Stimulated activated naive CD4-positive, alpha-beta T cell treated with Interleukin-2 at 50 U/mL for 16 hours (primary cell): ENCODE results near the gene NT5DC2.
"Not testable (repeated sequence)": the region's sequence is repeated elsewhere in the genome, so short reads cannot be mapped to it uniquely, and the experiment has no call there.

ENCODE experiments used
- DNase-seq: peaks from one replicate; lab custom pipeline; 2025; lab: John Stamatoyannopoulos, UW

Gene NT5DC2

GRCh38 chr3:52537165-52537620 is 3.5 kb upstream of the NT5DC2 start:
- DNase-seq, result no peak

GRCh38 chr3:52536369-52537164 is 2.9 kb upstream of the NT5DC2 start, which contains the start of gene UQCC5:
TSS of gene UQCC5 (plus strand) at chr3:52536605. CDS start at chr3:52536756, 151 bp downstream.
- peak; percentile 98 for DNase-seq

GRCh38 chr3:52536112-52536368 is 2.4 kb upstream of the NT5DC2 start:
- no peak for DNase-seq

- DNase-seq, result no peak
These were observed 1.9 kb upstream of the NT5DC2 start for GRCh38 chr3:52535411-52536111.

GRCh38 chr3:52534281-52535183 is 875 bp upstream of the NT5DC2 start:
- DNase-seq, result no peak

GRCh38 chr3:52532838-52533622 is 627 bp downstream of the NT5DC2 start:
- DNase-seq, result peak; percentile 28

- peak; percentile 14 for DNase-seq
These were observed 1.2 kb downstream of the NT5DC2 start for GRCh38 chr3:52532517-52532837.

- DNase-seq, result no peak
These were observed 1.7 kb downstream of the NT5DC2 start for GRCh38 chr3:52531860-52532516.

GRCh38 chr3:52530918-52531826 is 2.5 kb downstream of the NT5DC2 start:
- DNase-seq, result no peak

- no peak for DNase-seq
These were observed 4.0 kb downstream of the NT5DC2 start for GRCh38 chr3:52529376-52530333.

- no peak for DNase-seq
These were observed 4.9 kb downstream of the NT5DC2 start for GRCh38 chr3:52528586-52529375.

GRCh38 chr3:52527732-52528585 is 5.7 kb downstream of the NT5DC2 start:
- DNase-seq, result no peak

- no peak for DNase-seq
These were observed 6.5 kb downstream of the NT5DC2 start for GRCh38 chr3:52527039-52527731.

GRCh38 chr3:52526671-52527038 is 7.0 kb downstream of the NT5DC2 start:
- not testable (repeated sequence) for DNase-seq

GRCh38 chr3:52525680-52526561 is 7.7 kb downstream of the NT5DC2 start:
- no peak for DNase-seq
